Adipocyte (in vitro differentiated cells): ENCODE results near the gene CHST3.
A peak's percentile ranks its signal among the peaks of the same experiment; 100 is the strongest.
"Not testable (repeated sequence)": the region's sequence is repeated elsewhere in the genome, so short reads cannot be mapped to it uniquely, and the experiment has no call there.

ENCODE experiments used
- DNase-seq: peaks from one replicate; pipeline ENCODE4 v3.0.0-alpha.2; 2015; ENCODE audit warnings: low read depth
- H3K27me3 ChIP-seq: replicated peaks from 2 replicates; pipeline ENCODE4 v1.7.0; 2013; ENCODE audit warnings: mild to moderate bottlenecking, low read length, moderate library complexity; ENCODE audit not compliant: control insufficient read depth, insufficient read depth
- H3K36me3 ChIP-seq: 2 replicates; pipeline ENCODE4 v1.7.0; 2013; ENCODE audit warnings: low read length, mild to moderate bottlenecking, moderate library complexity; ENCODE audit not compliant: control insufficient read depth, insufficient read depth, severe bottlenecking
- H3K4me1 ChIP-seq: 2 replicates; pipeline ENCODE4 v1.7.0; 2013; ENCODE audit warnings: mild to moderate bottlenecking, low read length, moderate library complexity; ENCODE audit not compliant: control insufficient read depth, insufficient read depth
- H3K4me3 ChIP-seq: 2 replicates; pipeline ENCODE4 v1.7.0; 2013; ENCODE audit warnings: mild to moderate bottlenecking, low read length, moderate library complexity
- H3K9ac ChIP-seq: 2 replicates; pipeline ENCODE4 v1.7.0; 2013; ENCODE audit warnings: mild to moderate bottlenecking, low read length, moderate library complexity
- H3K9me3 ChIP-seq: 2 replicates; pipeline ENCODE4 v1.7.0; 2013; ENCODE audit warnings: mild to moderate bottlenecking, low read length, moderate library complexity; ENCODE audit not compliant: control insufficient read depth

CHST3 gene

DNA sequence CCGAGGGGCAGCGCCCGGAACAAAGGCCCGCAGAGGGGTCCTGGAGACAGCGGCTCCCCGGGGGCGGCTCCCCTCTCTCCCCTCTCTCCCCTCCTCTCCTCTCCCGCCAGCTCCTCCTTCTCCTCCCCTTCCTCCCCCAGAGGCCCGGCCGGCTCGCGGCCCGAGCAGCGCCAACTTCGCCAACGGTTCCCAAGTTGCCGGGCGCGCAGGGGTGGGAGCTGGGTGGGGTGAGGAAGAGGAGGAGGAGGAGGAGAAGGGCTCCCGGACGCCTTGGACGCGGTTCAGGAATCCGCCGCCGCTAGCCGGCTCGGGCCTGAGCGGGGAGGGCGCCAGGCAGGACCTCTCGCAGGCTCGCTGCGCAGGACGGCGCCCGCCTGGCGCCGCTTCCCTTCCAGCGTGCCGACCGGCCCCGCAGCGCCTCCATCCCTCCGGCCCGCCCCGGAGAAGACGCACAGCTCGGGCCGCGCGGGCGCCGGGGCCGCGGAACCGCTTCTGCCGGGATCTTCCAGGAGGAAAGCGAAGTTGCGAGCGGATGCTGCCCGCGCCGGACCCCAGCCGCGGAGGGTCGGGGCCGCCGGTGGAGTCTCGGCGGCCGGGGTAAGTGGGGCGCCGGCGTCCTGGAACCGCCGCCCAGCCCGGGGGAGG lies at the start of gene CHST3:
Gene CHST3 (plus strand): TSS at position 298 of the 645 bp plus-strand sequence. CDS start 41,448 bp downstream, outside the sequence.
- no peaks in the 10 kb centered on the region for H3K9me3 ChIP-seq
- DNase-seq: peak; percentile 85
- no peaks in the 10 kb centered on the region for H3K36me3 ChIP-seq
- H3K4me3 ChIP-seq: peak within 1 kb of the TSS; percentile 97
- no peaks in the 10 kb centered on the region for H3K27me3 ChIP-seq
- H3K4me1 ChIP-seq: peaks cover 45% of the 10 kb centered on the region
- H3K9ac ChIP-seq: peak within 1 kb of the TSS; percentile 99

GRCh38 chr10:71916827-71917226 lies 47.4 kb upstream of the CHST3 start:
- peaks cover 6% of the 10 kb centered on the region for H3K9me3 ChIP-seq
- no peak for DNase-seq
- no peak overlapping the region for H3K9ac ChIP-seq
- no peaks in the 10 kb centered on the region for H3K27me3 ChIP-seq
- H3K36me3 ChIP-seq: no peaks in the 10 kb centered on the region
- no peak overlapping the region for H3K4me3 ChIP-seq
- peaks cover 21% of the 10 kb centered on the region for H3K4me1 ChIP-seq

GRCh38 chr10:71918992-71919391 lies 45.2 kb upstream of the CHST3 start:
- DNase-seq: no peak
- Histone ChIP-seq H3K27me3 (no peaks in the 10 kb centered on the region), H3K4me1 (peaks cover 37% of the 10 kb centered on the region), H3K36me3 (no peaks in the 10 kb centered on the region), H3K9me3 (peaks cover 6% of the 10 kb centered on the region), H3K4me3 (no peak overlapping the region), H3K9ac (no peak overlapping the region)

DNA sequence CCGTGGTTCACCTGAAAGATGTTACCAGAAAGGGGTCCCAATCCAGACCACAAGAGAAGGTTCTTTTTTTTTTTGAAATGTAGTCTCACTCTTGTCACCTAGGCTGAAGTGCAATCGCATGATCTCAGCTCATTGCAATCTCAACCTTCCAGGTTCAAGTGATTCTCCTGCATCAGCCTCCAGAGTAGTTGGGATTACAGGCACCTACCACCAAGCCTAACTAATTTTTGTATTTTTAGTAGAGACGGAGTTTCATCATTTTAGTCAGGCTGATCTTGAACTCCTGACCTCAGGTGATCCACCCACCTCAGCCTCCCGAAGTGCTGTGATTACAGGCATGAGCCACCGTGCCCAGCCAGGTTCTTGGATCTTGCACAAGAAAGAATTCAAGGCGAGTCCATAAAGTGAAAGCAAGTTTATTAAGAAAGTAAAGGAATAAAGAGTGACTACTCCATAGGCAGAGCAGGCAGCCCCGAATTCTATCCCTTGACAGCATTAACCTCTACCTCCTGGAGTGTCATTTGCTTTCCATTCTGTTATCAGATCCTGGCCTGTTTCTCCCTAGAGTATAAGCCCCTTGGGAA lies 44.1 kb upstream of the CHST3 start:
- H3K4me3 ChIP-seq: peak overlapping the region; percentile 62
- not testable (repeated sequence) for H3K27me3 ChIP-seq

DNA sequence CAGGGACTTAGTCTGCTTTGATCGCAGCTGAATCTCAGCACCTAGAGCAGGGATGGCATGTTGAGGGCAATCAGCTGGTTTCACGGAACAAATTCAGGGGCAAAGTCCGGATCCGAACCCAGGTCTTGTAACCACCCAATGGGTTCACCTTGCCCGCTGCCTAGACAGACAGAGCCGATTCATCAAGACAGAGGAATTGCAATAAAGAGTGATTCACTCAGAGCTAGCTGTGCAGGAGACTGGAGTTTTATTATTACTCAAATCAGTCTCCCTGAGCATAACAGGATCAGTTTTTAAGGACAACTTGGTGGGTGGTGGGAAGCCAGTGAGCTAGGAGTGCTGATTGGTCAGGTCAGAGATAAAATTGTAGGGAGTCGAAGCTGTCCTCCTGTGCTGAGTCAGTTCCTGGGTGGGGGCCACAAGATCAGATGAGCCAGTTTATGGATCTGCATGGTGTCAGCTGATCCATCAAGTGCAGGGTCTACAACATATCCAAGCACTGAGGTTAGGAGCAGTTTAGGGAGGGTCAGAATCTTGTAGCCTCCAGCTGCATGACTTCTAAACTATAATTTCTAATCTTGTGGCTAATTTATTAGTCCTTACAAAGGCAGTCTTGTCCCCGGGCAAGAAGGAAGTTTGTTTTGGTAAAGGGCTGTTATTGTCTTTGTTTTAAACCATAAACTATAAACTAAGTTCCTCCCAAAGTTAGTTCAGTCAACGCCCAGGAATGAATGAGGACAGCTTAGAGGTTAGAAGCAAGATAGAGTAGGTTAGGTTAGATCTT lies 43.5 kb upstream of the CHST3 start:
- peak overlapping the region; percentile 62 for H3K4me3 ChIP-seq
- peak; percentile 11 for DNase-seq
- H3K9ac ChIP-seq: peak overlapping the region; percentile 64
- H3K9me3 ChIP-seq: peaks cover 6% of the 10 kb centered on the region
- H3K36me3 ChIP-seq: no peaks in the 10 kb centered on the region
- peaks cover 37% of the 10 kb centered on the region for H3K4me1 ChIP-seq
- no peaks in the 10 kb centered on the region for H3K27me3 ChIP-seq

More for the DNA sequence above, 44.1 kb upstream of the CHST3 start:
- not testable (repeated sequence) for DNase-seq, H3K36me3 ChIP-seq, H3K9me3 ChIP-seq
- Histone ChIP-seq H3K9ac (peak overlapping the region; percentile 64), H3K4me1 (peaks cover 37% of the 10 kb centered on the region)

DNA sequence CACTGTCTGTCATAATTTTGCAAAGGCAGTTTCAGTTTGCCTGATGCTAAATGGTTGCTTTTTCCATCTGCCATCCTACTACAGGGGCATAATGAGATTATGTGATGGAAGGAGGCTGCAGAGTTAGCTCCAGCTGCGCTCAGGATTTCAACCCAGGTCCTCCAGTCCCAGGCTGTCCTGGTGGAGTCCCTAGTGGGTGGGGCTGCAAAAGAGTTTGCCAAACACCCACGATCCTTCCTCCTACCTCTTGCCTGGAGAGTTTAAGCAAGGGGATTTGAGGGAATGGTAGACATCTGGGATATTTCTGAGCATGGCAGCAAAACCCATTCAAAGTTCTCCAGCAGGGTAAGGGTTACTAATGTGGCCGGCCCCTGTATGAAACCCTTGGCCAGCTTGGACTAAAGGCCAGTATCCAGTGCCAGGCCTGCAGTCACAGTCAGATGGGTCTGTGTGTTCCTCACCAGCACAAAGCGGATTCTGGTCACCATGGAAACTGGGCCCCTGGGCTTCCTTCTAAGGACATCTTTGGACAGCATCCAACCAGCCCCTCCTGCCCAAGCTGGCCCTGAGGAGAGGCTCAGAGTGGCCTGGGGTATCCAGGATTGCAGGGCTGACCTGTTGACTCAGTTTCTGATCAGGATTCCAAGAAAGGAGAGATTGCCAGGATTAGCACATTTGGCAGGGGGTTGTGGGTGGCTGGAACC lies 42.7 kb upstream of the CHST3 start:
- DNase-seq: no peak
- Histone ChIP-seq H3K4me1 (peaks cover 37% of the 10 kb centered on the region), H3K9ac (peak overlapping the region; percentile 64), H3K9me3 (peaks cover 6% of the 10 kb centered on the region), H3K36me3 (no peaks in the 10 kb centered on the region), H3K4me3 (peak overlapping the region; percentile 61), H3K27me3 (no peaks in the 10 kb centered on the region)

- H3K4me1 ChIP-seq: peaks cover 44% of the 10 kb centered on the region
- no peaks in the 10 kb centered on the region for H3K9me3 ChIP-seq
- H3K9ac ChIP-seq: no peak overlapping the region
- H3K27me3 ChIP-seq: no peaks in the 10 kb centered on the region
- H3K36me3 ChIP-seq: no peaks in the 10 kb centered on the region
- no peak overlapping the region for H3K4me3 ChIP-seq
- DNase-seq: no peak
Observed at GRCh38 chr10:71923138-71923692, 41.0 kb upstream of the CHST3 start.

DNA sequence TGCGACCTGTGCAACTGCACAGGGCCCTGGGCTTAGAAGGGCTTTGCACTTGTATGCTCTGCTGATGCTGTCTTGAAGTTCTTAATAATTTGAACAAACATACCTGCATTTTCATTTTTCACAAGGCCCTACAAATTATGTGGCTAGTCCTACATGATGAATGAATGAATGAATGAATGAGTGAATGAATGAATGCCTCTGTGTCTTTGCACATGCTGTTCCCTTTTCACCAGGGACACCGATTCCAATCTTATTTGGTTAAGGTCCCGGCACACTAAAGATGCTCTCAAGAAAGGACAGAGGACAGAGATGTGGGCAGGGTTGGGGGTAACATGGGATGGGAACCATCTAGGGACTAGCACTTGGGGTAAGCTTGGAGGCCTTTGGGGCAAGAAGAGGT lies 39.4 kb upstream of the CHST3 start:
- Histone ChIP-seq H3K36me3 (no peaks in the 10 kb centered on the region), H3K9ac (no peak overlapping the region), H3K27me3 (no peaks in the 10 kb centered on the region), H3K4me3 (no peak overlapping the region), H3K9me3 (no peaks in the 10 kb centered on the region), H3K4me1 (peaks cover 46% of the 10 kb centered on the region)
- no peak for DNase-seq

- peaks cover 22% of the 10 kb centered on the region for H3K4me1 ChIP-seq
- peaks cover 2% of the 10 kb centered on the region for H3K9me3 ChIP-seq
- no peaks in the 10 kb centered on the region for H3K36me3 ChIP-seq
- H3K27me3 ChIP-seq: no peaks in the 10 kb centered on the region
- no peak overlapping the region for H3K4me3 ChIP-seq
- H3K9ac ChIP-seq: no peak overlapping the region
- no peak for DNase-seq
Observed at GRCh38 chr10:71927159-71927558, 37.0 kb upstream of the CHST3 start.

- DNase-seq: peak; percentile 56
- Histone ChIP-seq H3K9ac (no peak overlapping the region), H3K27me3 (no peaks in the 10 kb centered on the region), H3K9me3 (peaks cover 7% of the 10 kb centered on the region), H3K36me3 (no peaks in the 10 kb centered on the region), H3K4me1 (peaks cover 14% of the 10 kb centered on the region), H3K4me3 (no peak overlapping the region)
Observed at GRCh38 chr10:71927776-71928592, 36.2 kb upstream of the CHST3 start.
